ENCODE data around the gene ZNF598. TPM values are rescaled to one million over a fixed set of nuclear protein-coding genes. Genes with fewer than 3 reads are reported as not detected.

ZNF598 gene
- total RNA-seq, 1 experiment from 2014 or later, result 50.4 TPM

- POLR2A ChIA-PET, result interaction anchor here (0.6 to 0.7 kb wide), 2 partner anchors 50 to 76 kb away, joined by 3 to 4 read pairs; partner anchors contain the start of gene RPS2
- no peak for DNase-seq
- no peaks in the 10 kb centered on the region for H3K9me3 ChIP-seq
- BruUV-seq (replicated peaks), result no TSS peak
- intact Hi-C loops (cut with micrococcal nuclease; ENCODE audit: unreplicated experiment), result no loop called here
- Mint-ChIP-seq H3K27ac (ENCODE audit: unreplicated experiment) (no peak overlapping the region), H3K9me3 (ENCODE audit: unreplicated experiment) (no peaks in the 10 kb centered on the region), H3K4me3 (ENCODE audit: unreplicated experiment) (no peak overlapping the region), H3K27me3 (ENCODE audit: insufficient read depth, unreplicated experiment) (no peaks in the 10 kb centered on the region), H3K36me3 (ENCODE audit: insufficient read depth, unreplicated experiment) (peaks cover 16% of the 10 kb centered on the region), H3K4me1 (ENCODE audit: low read depth, unreplicated experiment) (peaks cover 7% of the 10 kb centered on the region)
- H3K4me3 ChIP-seq (ENCODE audit: low read depth, low read length), result no peak overlapping the region
- H3K27me3 ChIP-seq (replicated peaks; ENCODE audit: control insufficient read depth, insufficient read depth, low read length), result no peaks in the 10 kb centered on the region
- CTCF ChIA-PET, result interaction anchor here (0.5 kb wide), 1 partner anchor 217 kb away, joined by 3 read pairs; no protein-coding TSS in a partner anchor
- no peaks in the 10 kb centered on the region for H3K36me3 ChIP-seq (ENCODE audit: control insufficient read depth, insufficient read depth, low read length)
- TF ChIP-seq, protein P1, sequence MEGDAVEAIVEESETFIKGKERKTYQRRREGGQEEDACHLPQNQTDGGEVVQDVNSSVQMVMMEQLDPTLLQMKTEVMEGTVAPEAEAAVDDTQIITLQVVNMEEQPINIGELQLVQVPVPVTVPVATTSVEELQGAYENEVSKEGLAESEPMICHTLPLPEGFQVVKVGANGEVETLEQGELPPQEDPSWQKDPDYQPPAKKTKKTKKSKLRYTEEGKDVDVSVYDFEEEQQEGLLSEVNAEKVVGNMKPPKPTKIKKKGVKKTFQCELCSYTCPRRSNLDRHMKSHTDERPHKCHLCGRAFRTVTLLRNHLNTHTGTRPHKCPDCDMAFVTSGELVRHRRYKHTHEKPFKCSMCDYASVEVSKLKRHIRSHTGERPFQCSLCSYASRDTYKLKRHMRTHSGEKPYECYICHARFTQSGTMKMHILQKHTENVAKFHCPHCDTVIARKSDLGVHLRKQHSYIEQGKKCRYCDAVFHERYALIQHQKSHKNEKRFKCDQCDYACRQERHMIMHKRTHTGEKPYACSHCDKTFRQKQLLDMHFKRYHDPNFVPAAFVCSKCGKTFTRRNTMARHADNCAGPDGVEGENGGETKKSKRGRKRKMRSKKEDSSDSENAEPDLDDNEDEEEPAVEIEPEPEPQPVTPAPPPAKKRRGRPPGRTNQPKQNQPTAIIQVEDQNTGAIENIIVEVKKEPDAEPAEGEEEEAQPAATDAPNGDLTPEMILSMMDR (IDR thresholded peaks at IDR 0.05; ENCODE audit: insufficient read depth in 1 of 2, low read depth in 1 of 2, low read length in 1 of 2, severe bottlenecking in 1 of 2, unreplicated experiment in 1 of 2), result no peak
- peaks cover 10% of the 10 kb centered on the region for H3K4me1 ChIP-seq
These were observed 31.3 kb upstream of the ZNF598 start for GRCh38 chr16:2040787-2041522.

- no TSS peak for BruUV-seq (replicated peaks)
- ChIA-PET CTCF (interaction anchor here (0.5 to 0.6 kb wide), 2 partner anchors 101 to 216 kb away, joined by 3 read pairs; no protein-coding TSS in a partner anchor), POLR2A (interaction anchor here (0.6 kb wide), 4 partner anchors 13 to 174 kb away, joined by 3 to 6 read pairs (median 4); partner anchors contain the start of genes NHERF2 and PGP)
- Mint-ChIP-seq H3K27ac (ENCODE audit: unreplicated experiment) (no peak overlapping the region), H3K27me3 (ENCODE audit: insufficient read depth, unreplicated experiment) (no peaks in the 10 kb centered on the region), H3K36me3 (ENCODE audit: insufficient read depth, unreplicated experiment) (peaks cover 16% of the 10 kb centered on the region), H3K9me3 (ENCODE audit: unreplicated experiment) (no peaks in the 10 kb centered on the region), H3K4me3 (ENCODE audit: unreplicated experiment) (no peak overlapping the region), H3K4me1 (ENCODE audit: low read depth, unreplicated experiment) (peaks cover 7% of the 10 kb centered on the region)
- no peaks in the 10 kb centered on the region for H3K36me3 ChIP-seq (ENCODE audit: control insufficient read depth, insufficient read depth, low read length)
- no peaks in the 10 kb centered on the region for H3K27me3 ChIP-seq (replicated peaks; ENCODE audit: control insufficient read depth, insufficient read depth, low read length)
- H3K9me3 ChIP-seq, result no peaks in the 10 kb centered on the region
- TF ChIP-seq, protein P1 (IDR thresholded peaks at IDR 0.05; ENCODE audit: insufficient read depth in 1 of 2, low read depth in 1 of 2, low read length in 1 of 2, severe bottlenecking in 1 of 2, unreplicated experiment in 1 of 2), result no peak
- DNase-seq, result no peak
- no peak overlapping the region for H3K4me3 ChIP-seq (ENCODE audit: low read depth, low read length)
- intact Hi-C loops (cut with micrococcal nuclease; ENCODE audit: unreplicated experiment), result no loop called here
- peaks cover 17% of the 10 kb centered on the region for H3K4me1 ChIP-seq
These were observed 30.6 kb upstream of the ZNF598 start for GRCh38 chr16:2040041-2040786.

DNA sequence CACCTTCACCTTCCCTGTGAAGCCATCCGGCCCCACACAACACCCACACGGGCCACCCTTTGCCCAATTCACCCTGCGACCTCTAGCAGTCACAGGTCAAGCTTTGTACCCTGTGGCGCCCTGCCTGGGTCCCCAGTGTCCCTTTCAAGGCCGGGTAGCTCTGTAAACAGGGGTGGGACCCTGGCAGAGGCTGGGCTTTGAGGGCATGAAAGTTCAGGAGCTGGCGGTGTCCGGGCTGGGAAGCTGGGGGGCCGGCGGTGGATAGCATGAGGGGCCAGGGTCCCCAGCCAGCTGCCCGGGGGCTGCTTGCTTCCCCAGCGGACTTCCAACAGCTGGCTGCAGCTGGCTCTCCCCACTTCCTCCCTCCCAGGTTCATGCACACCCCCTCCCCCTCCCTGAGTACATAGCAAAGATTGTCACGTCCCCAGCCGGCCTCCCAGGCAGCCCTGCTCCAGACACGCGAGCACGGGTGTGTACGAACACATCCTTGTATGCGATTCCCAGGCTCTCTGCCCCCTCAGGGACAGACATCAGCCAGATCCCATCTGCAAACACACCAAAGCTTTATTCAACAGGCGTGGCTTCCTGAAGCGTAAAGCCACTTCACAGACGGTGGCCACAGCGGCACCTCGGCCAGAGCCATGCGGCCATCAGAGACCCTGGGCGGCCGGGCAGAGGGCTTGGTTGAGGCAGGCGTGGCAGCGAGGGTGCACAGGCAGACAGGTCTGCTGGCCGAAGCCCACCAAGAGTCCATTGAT is 29.8 kb upstream of the ZNF598 start:
- Mint-ChIP-seq H3K27ac (ENCODE audit: unreplicated experiment) (no peak overlapping the region), H3K36me3 (ENCODE audit: insufficient read depth, unreplicated experiment) (peaks cover 16% of the 10 kb centered on the region), H3K4me1 (ENCODE audit: low read depth, unreplicated experiment) (peaks cover 7% of the 10 kb centered on the region), H3K4me3 (ENCODE audit: unreplicated experiment) (no peak overlapping the region), H3K27me3 (ENCODE audit: insufficient read depth, unreplicated experiment) (no peaks in the 10 kb centered on the region), H3K9me3 (ENCODE audit: unreplicated experiment) (no peaks in the 10 kb centered on the region)
- Histone ChIP-seq H3K4me3 (ENCODE audit: low read depth, low read length) (no peak overlapping the region), H3K4me1 (peaks cover 22% of the 10 kb centered on the region), H3K9me3 (no peaks in the 10 kb centered on the region), H3K36me3 (ENCODE audit: control insufficient read depth, insufficient read depth, low read length) (no peaks in the 10 kb centered on the region), H3K27me3 (replicated peaks; ENCODE audit: control insufficient read depth, insufficient read depth, low read length) (no peaks in the 10 kb centered on the region)
- intact Hi-C loops (cut with micrococcal nuclease; ENCODE audit: unreplicated experiment), result no loop called here
- ChIA-PET POLR2A (interaction anchor here (0.6 kb wide), 2 partner anchors 12 to 175 kb away, joined by 4 to 6 read pairs; partner anchors contain the start of genes NHERF2 and PGP), CTCF (no interaction called here)
- no TSS peak for BruUV-seq (replicated peaks)
- TF ChIP-seq, protein P1 (IDR thresholded peaks at IDR 0.05; ENCODE audit: insufficient read depth in 1 of 2, low read depth in 1 of 2, low read length in 1 of 2, severe bottlenecking in 1 of 2, unreplicated experiment in 1 of 2), result no peak
- peak; percentile 35 to 57 for DNase-seq
